PC-9 (cell line): Measurements from ENCODE around the gene RIOK3.

Experiments used
- CTCF ChIP-seq: fragments of 200-600 bp; sonication (generic); conservative IDR thresholded peaks from 2 replicates; pipeline ENCODE4 v1.6.1; 2017; ENCODE audit warnings: mixed run types, antibody characterized with exemption, mild to moderate bottlenecking, moderate library complexity
- EZH2 ChIP-seq: fragments of 200-600 bp; sonication (generic); IDR thresholded peaks from 2 replicates; pipeline ENCODE4 v1.8.0; 2017; ENCODE audit warnings: antibody characterized with exemption, low read depth

- TF ChIP-seq CTCF, result no peak
- TF ChIP-seq EZH2, result no peak
Observed at GRCh38 chr18:23433360-23433759, 19.7 kb upstream of the RIOK3 start.
